A549 (cell line): ENCODE data around the gene FJX1. TPM values are rescaled to one million over a fixed set of nuclear protein-coding genes. Genes with fewer than 3 reads are reported as not detected.

Experiments used
- ATOH8 ChIP-seq: fragments of 250-450 bp; sonication (Bioruptor Pico); IDR thresholded peaks from 2 replicates; pipeline ENCODE4 v1.5.0; 2020; ENCODE audit warnings: low read depth, mild to moderate bottlenecking, moderate library complexity
- BCL3 ChIP-seq: fragments of >200 bp; sonication (Bioruptor Twin); formaldehyde crosslinking; IDR thresholded peaks from 3 replicates; pipeline ENCODE4 v1.6.1; 2016
- CBX8 ChIP-seq: fragments of 200-600 bp; sonication (generic); IDR thresholded peaks from 2 replicates; pipeline ENCODE4 v1.6.1; 2016
- CHD2 ChIP-seq: fragments of 150-350 bp; IDR thresholded peaks from 2 replicates; pipeline ENCODE4 v1.6.1; 2014; ENCODE audit warnings: low read length; ENCODE audit not compliant: partially characterized antibody
- CHD4 ChIP-seq: fragments of 200-600 bp; sonication (generic); IDR thresholded peaks from 2 replicates; pipeline ENCODE4 v1.6.1; 2016; ENCODE audit warnings: antibody characterized with exemption, mild to moderate bottlenecking, borderline replicate concordance
- CTCF ChIP-seq: fragments of >200 bp; sonication (Bioruptor Twin); formaldehyde crosslinking; IDR thresholded peaks from 3 replicates; pipeline ENCODE4 v1.5.1; 2016
- E2F6 ChIP-seq: IDR thresholded peaks from 2 replicates; pipeline ENCODE4 v1.6.1; 2012; ENCODE audit warnings: low read depth, borderline replicate concordance
- EHF ChIP-seq: fragments of 250-450 bp; sonication (Bioruptor Pico); IDR thresholded peaks from 2 replicates; pipeline ENCODE4 v1.5.0; 2020; ENCODE audit warnings: mild to moderate bottlenecking
- FOSB ChIP-seq: fragments of 250-450 bp; sonication (Bioruptor Pico); IDR thresholded peaks from 2 replicates; pipeline ENCODE4 v1.5.0; 2020; ENCODE audit warnings: mild to moderate bottlenecking, moderate library complexity
- HDAC2 ChIP-seq: fragments of 200-600 bp; sonication (generic); IDR thresholded peaks from 2 replicates; pipeline ENCODE4 v1.6.1; 2016
- HES2 ChIP-seq: fragments of >200 bp; sonication (Bioruptor Twin); formaldehyde crosslinking; IDR thresholded peaks from 2 replicates; pipeline ENCODE4 v1.6.1; 2016
- JUN ChIP-seq, 2 experiments: fragments of >200 bp; sonication (Bioruptor Twin); formaldehyde crosslinking; IDR thresholded peaks; 2 replicates in 1 of 2; 3 replicates in 1 of 2; pipeline ENCODE4 v1.6.1; 2016 to 2017
- KDM1A ChIP-seq: fragments of 200-600 bp; sonication (generic); IDR thresholded peaks from 2 replicates; pipeline ENCODE4 v1.6.1; 2016; ENCODE audit warnings: low read depth, mild to moderate bottlenecking
- KDM5A ChIP-seq: fragments of 200-600 bp; sonication (generic); IDR thresholded peaks from 2 replicates; pipeline ENCODE4 v1.6.1; 2016; ENCODE audit warnings: antibody characterized with exemption, mild to moderate bottlenecking
- MAX ChIP-seq: IDR thresholded peaks from 2 replicates; pipeline ENCODE4 v1.6.1; 2012
- MYC ChIP-seq: IDR thresholded peaks from 2 replicates; pipeline ENCODE4 v1.6.1; 2012; ENCODE audit warnings: mild to moderate bottlenecking, inconsistent platforms, low read length, improper control_type of control experiment, borderline replicate concordance
- NPAS2 ChIP-seq: fragments of 250-450 bp; sonication (Bioruptor Pico); IDR thresholded peaks from 2 replicates; pipeline ENCODE4 v1.8.0; 2022; ENCODE audit warnings: mild to moderate bottlenecking, moderate library complexity, borderline replicate concordance
- NR3C1 ChIP-seq: fragments of >200 bp; sonication (Bioruptor Twin); formaldehyde crosslinking; IDR thresholded peaks from 3 replicates; pipeline ENCODE4 v1.6.1; 2017
- PHF8 ChIP-seq: fragments of 200-600 bp; sonication (generic); IDR thresholded peaks from 2 replicates; pipeline ENCODE4 v1.6.1; 2016; ENCODE audit warnings: low read depth, mild to moderate bottlenecking, antibody characterized with exemption, moderate library complexity, borderline replicate concordance
- POLR2A ChIP-seq: IDR thresholded peaks from 2 replicates; pipeline ENCODE4 v1.6.1; 2012; ENCODE audit warnings: mild to moderate bottlenecking, low read length
- RARB ChIP-seq: fragments of 250-450 bp; sonication (Bioruptor Pico); IDR thresholded peaks from 2 replicates; pipeline ENCODE4 v1.8.0; 2021; ENCODE audit warnings: mild to moderate bottlenecking, moderate library complexity
- REST ChIP-seq: fragments of 200-600 bp; sonication (generic); IDR thresholded peaks from 2 replicates; pipeline ENCODE4 v1.6.1; 2016; ENCODE audit warnings: antibody characterized with exemption, mild to moderate bottlenecking, moderate library complexity
- RNF2 ChIP-seq: fragments of 200-600 bp; sonication (generic); IDR thresholded peaks from 2 replicates; pipeline ENCODE4 v1.6.1; 2016; ENCODE audit warnings: low read depth, mild to moderate bottlenecking, antibody characterized with exemption, moderate library complexity, borderline replicate concordance
- TP53 ChIP-seq: fragments of 250-450 bp; sonication (Bioruptor Pico); IDR thresholded peaks from 2 replicates; pipeline ENCODE4 v1.5.0; 2021; ENCODE audit warnings: mild to moderate bottlenecking, moderate library complexity
- ZC3H11A ChIP-seq: fragments of 450-650 bp; IDR thresholded peaks from 2 replicates; pipeline ENCODE4 v1.6.1; 2014; ENCODE audit warnings: antibody characterized with exemption, mild to moderate bottlenecking
- ZFP36 ChIP-seq: fragments of 450-650 bp; IDR thresholded peaks from 2 replicates; pipeline ENCODE4 v1.6.1; 2014; ENCODE audit warnings: borderline replicate concordance; ENCODE audit not compliant: partially characterized antibody
- ZSCAN20 ChIP-seq: fragments of 250-450 bp; sonication (Bioruptor Pico); IDR thresholded peaks from 2 replicates; pipeline ENCODE4 v1.8.0; 2022; ENCODE audit warnings: mild to moderate bottlenecking, moderate library complexity
- polyA plus RNA-seq, 4 experiments: library from polyadenylated mRNA; depleted of rRNA in 3 of 4; stranded (reverse); fragments of >200 nt; fragmentation: RNase III in 1 of 4; extraction: RNeasy Plus Mini Kit Qiagen cat#74134 plus additional on column Dnase treatment in 1 of 4; gene quantifications; 2 replicates in 3 of 4; 3 replicates in 1 of 4; pipeline ENCODE4 v1.2.3, GENCODE V29; 2011 to 2017

FJX1 gene
- polyA plus RNA-seq, 2 of the 4 experiments (the other 2 are of a cell fraction): 7.1 to 14.5 TPM

- TF ChIP-seq MYC (peak; percentile 88), CTCF (no peak), RARB (no peak), FOSB (CRISPR knock-in tag) (peak; percentile 55; the same call in 1 of the 2 replicates), ATOH8 (CRISPR knock-in tag) (peak; percentile 84), KDM1A (no peak), PHF8 (peak; percentile 96), ZSCAN20 (no peak), ZC3H11A (no peak), KDM5A (no peak), RNF2 (peak; percentile 98), TP53 (no peak), CHD4 (no peak), HDAC2 (peak; percentile 97), ZFP36 (no peak), POLR2A (peak; percentile 50), MAX (peak; percentile 100), E2F6 (peak; percentile 99), CHD2 (no peak), HES2 (no peak), REST (0 out of 2 replicates have a peak, but pooled peaks have one; percentile 31), NPAS2 (CRISPR knock-in tag) (0 out of 2 replicates have a peak, but pooled peaks have one; percentile 19), CBX8 (no peak), NR3C1 (no peak), JUN (IDR thresholded peaks at IDR 0.05) (peak; percentile 64 to 80; a peak in 3 of 5 replicates), EHF (peak; percentile 76; the same call in 1 of the 2 replicates), BCL3 (no peak; the same call in 2 of the 3 replicates)
Measured at GRCh38 chr11:35662649-35663407, 44.6 kb downstream of the FJX1 start, which contains the start of gene TRIM44 (continued).
